HEK293 (cell line): ENCODE data around the gene ABAT.

ENCODE experiments used
- CTCF ChIA-PET: fragments of 350-600 bp; formaldehyde crosslinking; extraction: SDS; loops from one replicate; lab custom pipeline; 2021; ENCODE audit warnings: antibody characterized with exemption; lab: Yijun Ruan, JAX
- POLR2A ChIA-PET: fragments of 300-600 bp; formaldehyde crosslinking; extraction: SDS; loops from one replicate; lab custom pipeline; 2020; ENCODE audit warnings: antibody characterized with exemption, inconsistent platforms; lab: Yijun Ruan, JAX
- H3K27ac ChIP-seq: fragments of 200-500 bp; sonication (Bioruptor generic); 2 replicates; pipeline ENCODE4 v1.5.1; 2014; ENCODE audit warnings: low read depth, low read length, control low read depth, inconsistent platforms; ENCODE audit errors: extremely low read depth
- H3K36me3 ChIP-seq, 2 experiments: fragments of 200-500 bp in 1 of 2; sonication (Bioruptor generic) in 1 of 2; 1 replicate in 1 of 2; 2 replicates in 1 of 2; pipeline ENCODE4 v1.5.1; 2014 to 2017; ENCODE audit warnings: inconsistent platforms in 2 of 2, low read length in 2 of 2; ENCODE audit not compliant: control insufficient read depth in 2 of 2, insufficient read depth in 1 of 2
- H3K4me1 ChIP-seq: fragments of 200-500 bp; sonication (Bioruptor generic); 2 replicates; pipeline ENCODE4 v1.5.1; 2014; ENCODE audit warnings: mild to moderate bottlenecking, low read length, inconsistent platforms; ENCODE audit not compliant: control insufficient read depth, insufficient read depth
- H3K4me3 ChIP-seq: 2 replicates; pipeline ENCODE4 v1.5.1; 2011; ENCODE audit warnings: low read depth, mild to moderate bottlenecking, control low read depth, low read length, moderate library complexity
- H3K9me3 ChIP-seq: fragments of 200-500 bp; sonication (Bioruptor generic); 2 replicates; pipeline ENCODE4 v1.5.1; 2014; ENCODE audit warnings: low read depth, low read length, inconsistent platforms; ENCODE audit not compliant: control insufficient read depth, insufficient read depth
- GLI4 ChIP-seq: fragments of 450-650 bp; formaldehyde crosslinking; IDR thresholded peaks from 2 replicates; pipeline ENCODE4 v1.5.1; 2016; ENCODE audit warnings: missing biosample characterization, missing genetic modification characterization
- HOXA7 ChIP-seq: sonication (generic); formaldehyde crosslinking; IDR thresholded peaks from 2 replicates; pipeline ENCODE4 v1.8.1; 2022; ENCODE audit warnings: missing genetic modification reagents, borderline replicate concordance
- KLF10 ChIP-seq: fragments of 450-650 bp; IDR thresholded peaks from 2 replicates; pipeline ENCODE4 v1.5.1; 2018; ENCODE audit warnings: missing biosample characterization, mild to moderate bottlenecking, missing genetic modification characterization
- KLF16 ChIP-seq: fragments of 450-650 bp; formaldehyde crosslinking; IDR thresholded peaks from 2 replicates; pipeline ENCODE4 v1.5.1; 2017; ENCODE audit warnings: missing biosample characterization, missing genetic modification characterization
- KLF9 ChIP-seq: fragments of 450-650 bp; formaldehyde crosslinking; IDR thresholded peaks from 2 replicates; pipeline ENCODE4 v1.5.1; 2016; ENCODE audit warnings: missing biosample characterization, missing genetic modification characterization, low read depth
- SCRT1 ChIP-seq: fragments of 450-650 bp; formaldehyde crosslinking; IDR thresholded peaks from 2 replicates; pipeline ENCODE4 v1.5.1; 2016; ENCODE audit warnings: missing biosample characterization, missing genetic modification characterization, borderline replicate concordance
- ZBTB48 ChIP-seq: fragments of 450-650 bp; formaldehyde crosslinking; IDR thresholded peaks from 2 replicates; pipeline ENCODE4 v1.5.1; 2016; ENCODE audit warnings: missing biosample characterization, missing genetic modification characterization
- ZBTB7A ChIP-seq: fragments of 450-650 bp; formaldehyde crosslinking; IDR thresholded peaks from 2 replicates; pipeline ENCODE4 v1.5.1; 2016; ENCODE audit warnings: low read depth, missing biosample characterization, missing genetic modification characterization
- ZFP69B ChIP-seq: fragments of 450-650 bp; formaldehyde crosslinking; IDR thresholded peaks from 2 replicates; pipeline ENCODE4 v1.5.1; 2016; ENCODE audit warnings: missing biosample characterization, missing genetic modification characterization
- ZNF354C ChIP-seq: fragments of 450-650 bp; formaldehyde crosslinking; IDR thresholded peaks from 2 replicates; pipeline ENCODE4 v1.5.1; 2016; ENCODE audit warnings: missing biosample characterization, missing genetic modification characterization, low read depth, borderline replicate concordance
- ZNF391 ChIP-seq: fragments of 450-650 bp; formaldehyde crosslinking; IDR thresholded peaks from 2 replicates; pipeline ENCODE4 v1.5.1; 2016; ENCODE audit warnings: low read depth, missing biosample characterization, missing genetic modification characterization, borderline replicate concordance
- ZNF423 ChIP-seq: fragments of 450-650 bp; formaldehyde crosslinking; IDR thresholded peaks from 2 replicates; pipeline ENCODE4 v1.5.1; 2016; ENCODE audit warnings: missing biosample characterization, missing genetic modification characterization
- ZNF544 ChIP-seq: fragments of 450-650 bp; formaldehyde crosslinking; IDR thresholded peaks from 2 replicates; pipeline ENCODE4 v1.5.0; 2017; ENCODE audit warnings: missing biosample characterization, missing genetic modification characterization
- ZNF561 ChIP-seq: fragments of 450-650 bp; IDR thresholded peaks from 2 replicates; pipeline ENCODE4 v1.5.1; 2018; ENCODE audit warnings: missing biosample characterization, missing genetic modification characterization, borderline replicate concordance
- ZNF600 ChIP-seq: fragments of 450-650 bp; formaldehyde crosslinking; IDR thresholded peaks from 2 replicates; pipeline ENCODE4 v1.5.1; 2016; ENCODE audit warnings: missing biosample characterization, missing genetic modification characterization
- ZNF623 ChIP-seq: fragments of 450-650 bp; formaldehyde crosslinking; IDR thresholded peaks from 2 replicates; pipeline ENCODE4 v1.5.1; 2016; ENCODE audit warnings: missing biosample characterization, missing genetic modification characterization
- ZNF626 ChIP-seq: fragments of 450-650 bp; sonication (Bioruptor Pico); formaldehyde crosslinking; IDR thresholded peaks from 2 replicates; pipeline ENCODE4 v1.5.1; 2018; ENCODE audit warnings: missing biosample characterization, missing genetic modification characterization, inconsistent platforms
- ZNF792 ChIP-seq: fragments of 450-650 bp; formaldehyde crosslinking; IDR thresholded peaks from 2 replicates; pipeline ENCODE4 v1.5.1; 2016; ENCODE audit warnings: missing biosample characterization, missing genetic modification characterization
- TF ChIP-seq, protein P1 (sequence below): fragments of 450-650 bp; IDR thresholded peaks from 2 replicates; pipeline ENCODE4 v1.5.1; 2018; ENCODE audit warnings: missing biosample characterization, mild to moderate bottlenecking, missing genetic modification characterization
- TF ChIP-seq, protein P2 (sequence below): sonication (generic); formaldehyde crosslinking; IDR thresholded peaks from 2 replicates; pipeline ENCODE4 v1.8.1; 2022; ENCODE audit warnings: mild to moderate bottlenecking, moderate library complexity, missing genetic modification reagents
- TF ChIP-seq, protein P3 (sequence below): fragments of 450-650 bp; formaldehyde crosslinking; IDR thresholded peaks from 2 replicates; pipeline ENCODE4 v1.5.1; 2016; ENCODE audit warnings: missing biosample characterization, missing genetic modification characterization
- TF ChIP-seq, protein P4 (sequence below): IDR thresholded peaks from 2 replicates; pipeline ENCODE4 v1.6.1; 2011; ENCODE audit warnings: mild to moderate bottlenecking, low read depth, low read length, borderline replicate concordance

ABAT gene

GRCh38 chr16:8729779-8730334 lies 55.4 kb downstream of the ABAT start:
- Histone ChIP-seq H3K9me3 (no peaks in the 10 kb centered on the region), H3K27ac (no peak overlapping the region), H3K36me3 (no peaks in the 10 kb centered on the region), H3K4me3 (no peak overlapping the region), H3K4me1 (no peaks in the 10 kb centered on the region)
- POLR2A ChIA-PET = no interaction called here
- CTCF ChIA-PET = interaction anchor here (0.6 kb wide), 1 partner anchor 79 kb away, joined by 3 read pairs; no protein-coding TSS in a partner anchor
- TF ChIP-seq ZNF354C (tag by site-specific recombination) (no peak), ZNF623 (tag by site-specific recombination) (no peak), KLF10 (tag by site-specific recombination) (no peak), ZNF391 (tag by site-specific recombination) (no peak), ZNF544 (tag by site-specific recombination) (no peak), KLF16 (tag by site-specific recombination) (no peak), ZBTB48 (no peak), ZNF561 (no peak), ZNF792 (tag by site-specific recombination) (no peak), SCRT1 (tag by site-specific recombination) (no peak), ZNF423 (tag by site-specific recombination) (no peak), ZBTB7A (tag by site-specific recombination) (no peak), GLI4 (tag by site-specific recombination) (no peak), ZFP69B (tag by site-specific recombination) (no peak), KLF9 (tag by site-specific recombination) (no peak)
- TF ChIP-seq, protein P1, sequence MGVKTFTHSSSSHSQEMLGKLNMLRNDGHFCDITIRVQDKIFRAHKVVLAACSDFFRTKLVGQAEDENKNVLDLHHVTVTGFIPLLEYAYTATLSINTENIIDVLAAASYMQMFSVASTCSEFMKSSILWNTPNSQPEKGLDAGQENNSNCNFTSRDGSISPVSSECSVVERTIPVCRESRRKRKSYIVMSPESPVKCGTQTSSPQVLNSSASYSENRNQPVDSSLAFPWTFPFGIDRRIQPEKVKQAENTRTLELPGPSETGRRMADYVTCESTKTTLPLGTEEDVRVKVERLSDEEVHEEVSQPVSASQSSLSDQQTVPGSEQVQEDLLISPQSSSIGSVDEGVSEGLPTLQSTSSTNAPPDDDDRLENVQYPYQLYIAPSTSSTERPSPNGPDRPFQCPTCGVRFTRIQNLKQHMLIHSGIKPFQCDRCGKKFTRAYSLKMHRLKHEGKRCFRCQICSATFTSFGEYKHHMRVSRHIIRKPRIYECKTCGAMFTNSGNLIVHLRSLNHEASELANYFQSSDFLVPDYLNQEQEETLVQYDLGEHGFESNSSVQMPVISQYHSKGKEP = no peak
- TF ChIP-seq, protein P2, sequence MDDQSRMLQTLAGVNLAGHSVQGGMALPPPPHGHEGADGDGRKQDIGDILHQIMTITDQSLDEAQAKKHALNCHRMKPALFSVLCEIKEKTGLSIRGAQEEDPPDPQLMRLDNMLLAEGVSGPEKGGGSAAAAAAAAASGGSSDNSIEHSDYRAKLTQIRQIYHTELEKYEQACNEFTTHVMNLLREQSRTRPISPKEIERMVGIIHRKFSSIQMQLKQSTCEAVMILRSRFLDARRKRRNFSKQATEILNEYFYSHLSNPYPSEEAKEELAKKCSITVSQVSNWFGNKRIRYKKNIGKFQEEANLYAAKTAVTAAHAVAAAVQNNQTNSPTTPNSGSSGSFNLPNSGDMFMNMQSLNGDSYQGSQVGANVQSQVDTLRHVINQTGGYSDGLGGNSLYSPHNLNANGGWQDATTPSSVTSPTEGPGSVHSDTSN = no peak
- TF ChIP-seq, protein P3, sequence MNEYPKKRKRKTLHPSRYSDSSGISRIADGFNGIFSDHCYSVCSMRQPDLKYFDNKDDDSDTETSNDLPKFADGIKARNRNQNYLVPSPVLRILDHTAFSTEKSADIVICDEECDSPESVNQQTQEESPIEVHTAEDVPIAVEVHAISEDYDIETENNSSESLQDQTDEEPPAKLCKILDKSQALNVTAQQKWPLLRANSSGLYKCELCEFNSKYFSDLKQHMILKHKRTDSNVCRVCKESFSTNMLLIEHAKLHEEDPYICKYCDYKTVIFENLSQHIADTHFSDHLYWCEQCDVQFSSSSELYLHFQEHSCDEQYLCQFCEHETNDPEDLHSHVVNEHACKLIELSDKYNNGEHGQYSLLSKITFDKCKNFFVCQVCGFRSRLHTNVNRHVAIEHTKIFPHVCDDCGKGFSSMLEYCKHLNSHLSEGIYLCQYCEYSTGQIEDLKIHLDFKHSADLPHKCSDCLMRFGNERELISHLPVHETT (tag by site-specific recombination) = no peak
- TF ChIP-seq, protein P4, sequence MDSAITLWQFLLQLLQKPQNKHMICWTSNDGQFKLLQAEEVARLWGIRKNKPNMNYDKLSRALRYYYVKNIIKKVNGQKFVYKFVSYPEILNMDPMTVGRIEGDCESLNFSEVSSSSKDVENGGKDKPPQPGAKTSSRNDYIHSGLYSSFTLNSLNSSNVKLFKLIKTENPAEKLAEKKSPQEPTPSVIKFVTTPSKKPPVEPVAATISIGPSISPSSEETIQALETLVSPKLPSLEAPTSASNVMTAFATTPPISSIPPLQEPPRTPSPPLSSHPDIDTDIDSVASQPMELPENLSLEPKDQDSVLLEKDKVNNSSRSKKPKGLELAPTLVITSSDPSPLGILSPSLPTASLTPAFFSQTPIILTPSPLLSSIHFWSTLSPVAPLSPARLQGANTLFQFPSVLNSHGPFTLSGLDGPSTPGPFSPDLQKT = no peak

DNA sequence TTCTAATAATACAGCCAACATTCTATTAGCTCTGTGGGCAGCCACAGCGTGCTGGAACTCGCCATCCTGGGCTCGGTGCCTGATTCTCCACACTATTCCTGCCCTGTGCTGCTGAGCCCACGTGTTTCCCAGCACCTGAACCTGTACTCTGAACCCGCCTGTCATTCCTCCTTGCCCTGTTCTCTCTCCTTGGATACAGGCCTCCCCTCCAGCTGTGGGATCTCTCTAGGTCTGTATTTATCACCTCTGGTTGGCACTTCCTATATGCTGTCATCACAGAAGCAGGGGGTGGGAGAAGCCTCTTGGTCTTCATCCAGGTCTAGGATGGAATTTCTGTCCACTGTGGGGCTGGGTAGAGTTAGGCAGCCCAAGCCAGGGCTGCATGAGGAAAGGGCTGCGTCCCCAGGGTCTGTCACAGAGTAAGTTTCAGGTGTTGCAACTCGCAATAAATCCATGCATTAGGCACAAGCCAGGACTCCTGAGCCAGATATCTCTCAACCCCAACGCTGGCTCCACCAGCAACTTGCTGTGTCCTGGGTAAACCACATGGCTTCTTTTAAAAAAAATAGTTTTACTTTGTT lies 56.0 kb downstream of the ABAT start:
- ChIA-PET POLR2A (no interaction called here), CTCF (no interaction called here)
- Histone ChIP-seq H3K4me1 (no peaks in the 10 kb centered on the region), H3K9me3 (no peaks in the 10 kb centered on the region), H3K4me3 (no peak overlapping the region), H3K36me3 (no peaks in the 10 kb centered on the region), H3K27ac (no peak overlapping the region)
- TF ChIP-seq HOXA7 (CRISPR knock-in tag) (no peak), ZNF600 (tag by site-specific recombination) (0 out of 2 replicates have a peak, but pooled peaks have one; percentile 22), ZNF626 (tag by site-specific recombination) (no peak)
